Measurements from ENCODE around the gene FOXD4L6.
A peak's percentile ranks its signal among the peaks of the same experiment; 100 is the strongest.
"Not testable (repeated sequence)": the region's sequence is repeated elsewhere in the genome, so short reads cannot be mapped to it uniquely, and the experiment has no call there.

FOXD4L6 gene

DNA sequence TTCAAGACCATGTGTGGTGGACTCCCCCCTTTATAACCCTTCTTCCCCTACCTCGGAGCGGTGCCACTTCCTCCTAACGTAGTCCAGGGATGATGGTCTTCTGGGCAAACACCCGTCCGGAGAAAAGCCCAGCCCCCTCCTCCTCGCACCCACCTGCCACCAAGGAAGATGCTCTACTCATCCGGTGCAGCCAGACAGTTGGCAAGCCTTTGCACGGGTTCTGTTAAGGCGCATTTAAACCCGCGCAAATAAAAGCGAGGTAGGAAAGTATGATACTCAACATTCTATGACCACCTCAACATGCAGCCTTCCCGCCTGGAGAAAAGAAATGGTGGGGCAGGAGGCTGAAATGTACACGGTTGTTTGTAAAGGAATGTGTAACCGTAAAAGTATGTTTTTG, at the start of gene FOXD4L6:
Gene FOXD4L6 (minus strand): TSS at position 101 of the 400 bp plus-strand sequence. CDS start 298 bp downstream, outside the sequence.
- not testable (repeated sequence) for DNase-seq

DNA sequence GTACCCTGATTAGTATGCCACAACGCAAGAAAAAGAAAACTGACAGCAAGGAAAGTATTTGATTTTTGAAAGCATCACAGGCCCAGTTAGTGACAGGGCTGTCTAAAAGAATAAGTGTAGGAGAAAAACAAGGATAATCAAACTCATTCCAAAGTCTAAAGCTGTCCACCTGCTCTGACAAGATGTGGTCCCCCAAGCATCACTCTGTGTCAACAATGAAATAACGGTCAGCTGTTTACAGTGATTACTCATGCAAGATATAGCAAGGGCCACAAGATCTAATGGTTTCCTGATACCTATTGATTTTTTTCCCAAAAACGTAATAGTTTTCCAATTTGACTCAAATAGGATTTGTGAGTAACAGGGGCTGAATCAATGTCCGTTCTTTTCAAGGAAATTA, 46.5 kb upstream of the FOXD4L6 start:
- DNase-seq: not testable (repeated sequence)

DNA sequence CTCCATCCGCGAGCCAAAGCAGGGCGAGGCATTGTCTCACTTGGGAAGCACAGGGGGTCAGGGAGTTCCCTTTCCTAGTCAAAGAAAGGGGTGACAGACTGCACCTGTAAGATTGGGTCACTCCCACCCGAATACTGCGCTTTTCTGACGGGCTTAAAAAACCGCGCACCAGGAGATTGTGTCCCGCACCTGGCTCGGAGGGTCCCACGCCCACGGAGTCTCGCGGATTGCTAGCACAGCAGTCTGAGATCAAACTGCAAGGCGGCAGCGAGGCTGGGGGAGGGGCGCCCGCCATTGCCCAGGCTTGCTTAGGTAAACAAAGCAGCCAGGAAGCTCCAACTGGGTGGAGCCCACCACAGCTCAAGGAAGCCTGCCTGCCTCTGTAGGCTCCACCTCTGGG, 21.6 kb upstream of the FOXD4L6 start:
- not testable (repeated sequence) for DNase-seq

DNA sequence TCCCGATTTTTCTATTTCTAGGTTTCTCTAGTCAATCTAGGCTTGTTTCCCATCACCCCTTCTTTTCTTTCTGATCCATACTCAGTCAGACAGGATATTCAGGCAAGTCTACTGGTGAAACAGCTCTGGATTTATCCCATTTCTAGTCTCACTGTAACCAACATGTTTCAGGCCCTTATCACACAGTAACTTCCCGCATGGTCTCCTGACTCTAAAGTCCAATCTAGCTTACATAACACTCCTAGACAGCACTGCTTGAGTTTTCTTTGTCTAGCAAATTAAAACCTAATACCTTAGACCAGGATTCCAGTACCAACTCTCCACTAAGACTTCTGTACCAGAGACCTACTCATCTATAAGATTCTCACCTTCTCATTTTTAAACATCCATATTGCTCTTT, 13.4 kb upstream of the FOXD4L6 start:
- not testable (repeated sequence) for DNase-seq

DNA sequence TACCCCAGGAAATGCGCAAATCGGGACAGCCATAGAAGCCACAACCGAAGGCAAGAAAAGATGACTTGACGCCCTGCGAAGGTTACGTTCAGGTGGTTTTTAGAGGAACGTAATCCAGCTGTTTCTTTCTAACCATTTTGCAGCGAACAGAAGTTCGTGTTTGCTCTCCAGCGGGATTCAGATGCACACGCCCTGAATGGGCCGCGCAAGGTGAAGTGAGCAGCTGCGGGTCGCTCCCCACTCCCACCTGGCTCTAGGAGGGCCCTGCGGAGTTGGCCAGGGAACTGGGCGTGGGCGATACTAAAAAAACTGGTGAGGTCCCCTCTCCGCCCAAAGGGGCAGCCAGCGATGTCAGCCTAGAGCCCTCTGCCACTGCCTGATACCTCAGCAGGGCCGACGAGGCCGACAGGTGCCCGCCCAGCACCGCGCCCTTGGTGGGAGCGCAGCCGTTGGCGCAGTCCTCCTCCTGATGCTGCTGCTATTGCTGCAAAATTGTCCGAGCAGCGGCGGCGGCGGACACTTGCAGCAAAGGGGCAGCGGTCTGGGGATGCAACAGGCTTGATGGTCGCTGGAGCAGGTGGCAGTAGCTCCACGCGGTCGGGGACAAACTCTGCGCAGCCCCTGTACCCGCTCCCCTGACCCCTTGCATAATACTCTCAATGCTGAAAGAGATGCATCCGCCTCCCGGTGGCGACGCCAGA, 1.6 kb downstream of the FOXD4L6 start:
- not testable (repeated sequence) for DNase-seq

DNA sequence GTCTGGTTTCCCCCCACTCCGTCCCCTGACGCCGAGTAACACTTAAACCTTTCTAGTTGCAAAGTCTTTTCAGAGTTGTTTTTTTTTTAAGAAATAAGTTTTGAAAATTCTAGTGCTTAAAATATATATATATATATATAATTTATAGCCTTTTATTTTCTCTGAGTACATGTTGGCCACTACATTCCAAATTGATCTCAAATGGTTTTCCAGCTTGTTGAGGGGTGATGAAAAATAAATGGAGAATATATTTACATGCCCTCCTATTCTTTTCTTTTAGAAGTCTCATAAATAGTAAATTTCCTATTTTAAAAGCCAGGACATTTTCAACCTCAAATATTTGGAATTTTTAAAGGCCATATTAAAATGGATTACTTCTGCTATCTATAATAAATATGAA, 2.5 kb downstream of the FOXD4L6 start:
- not testable (repeated sequence) for DNase-seq

DNA sequence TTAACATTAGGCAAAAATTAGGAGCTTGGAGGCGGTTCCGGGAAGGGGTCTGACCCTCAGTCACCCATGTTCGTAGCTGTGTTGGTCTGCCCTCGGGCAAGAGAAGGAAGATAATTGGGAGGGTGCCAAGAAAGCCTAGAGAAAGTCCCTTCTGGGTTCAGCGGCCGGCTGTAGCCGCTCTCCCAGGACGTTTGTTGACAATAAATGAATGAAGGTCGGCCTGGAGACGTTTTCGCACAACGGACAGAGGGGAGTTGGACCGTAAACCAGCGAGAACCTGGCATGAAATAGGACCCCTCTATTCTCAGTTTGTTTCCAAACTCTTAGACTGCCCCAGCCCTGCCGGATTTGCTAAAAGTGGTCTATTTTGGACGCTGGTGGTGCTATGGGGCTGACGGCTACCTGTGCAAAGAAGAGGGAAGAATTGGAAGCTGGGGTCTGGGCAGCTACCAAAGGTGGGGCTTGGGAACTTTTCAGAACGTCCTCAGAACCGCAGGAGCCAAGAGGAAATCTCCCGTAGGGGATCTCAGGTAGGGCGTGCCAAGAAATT, 3.3 kb downstream of the FOXD4L6 start:
- DNase-seq: not testable (repeated sequence)

DNA sequence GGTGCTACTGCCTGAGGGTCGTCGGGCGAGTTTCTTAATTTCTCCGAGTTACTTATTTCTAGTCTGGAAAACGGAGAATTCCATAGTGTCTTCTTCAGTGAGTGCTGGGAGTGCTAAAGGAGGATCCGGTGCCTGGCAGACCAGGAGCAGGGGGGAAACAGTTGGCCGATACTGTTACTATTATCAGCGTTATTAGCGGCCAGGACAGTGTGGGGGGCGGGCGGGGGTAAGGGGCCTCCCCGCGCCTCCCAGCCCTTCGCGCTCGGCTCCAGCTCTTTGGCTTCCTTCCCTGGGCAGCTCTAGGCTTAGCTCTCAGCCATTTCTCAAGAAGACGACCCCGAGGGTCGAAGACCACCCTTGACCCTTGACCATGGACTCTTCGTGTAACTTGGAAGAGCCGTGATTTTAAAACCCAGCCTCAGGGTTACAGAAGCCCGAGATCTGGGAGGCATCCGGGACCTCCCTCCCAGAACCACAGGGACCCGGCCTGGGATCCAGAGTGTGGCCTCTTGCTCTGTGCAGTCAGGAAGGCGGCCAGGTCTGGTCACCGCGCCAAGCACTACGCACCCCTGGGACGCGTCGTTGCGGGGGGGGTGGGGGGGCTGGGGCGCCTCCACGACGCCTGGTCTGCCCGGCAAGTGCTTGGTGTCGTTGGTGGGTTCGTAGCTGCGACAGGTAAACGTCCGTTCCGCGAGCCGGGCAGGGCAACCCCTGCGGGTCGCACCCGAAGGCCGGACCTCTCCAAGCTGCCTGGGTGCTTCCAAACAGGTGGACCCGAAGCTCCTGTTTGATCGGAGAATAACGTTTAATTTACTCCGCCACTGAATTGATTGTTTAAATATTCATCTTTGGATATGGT, 4.0 kb downstream of the FOXD4L6 start:
- DNase-seq: not testable (repeated sequence)

DNA sequence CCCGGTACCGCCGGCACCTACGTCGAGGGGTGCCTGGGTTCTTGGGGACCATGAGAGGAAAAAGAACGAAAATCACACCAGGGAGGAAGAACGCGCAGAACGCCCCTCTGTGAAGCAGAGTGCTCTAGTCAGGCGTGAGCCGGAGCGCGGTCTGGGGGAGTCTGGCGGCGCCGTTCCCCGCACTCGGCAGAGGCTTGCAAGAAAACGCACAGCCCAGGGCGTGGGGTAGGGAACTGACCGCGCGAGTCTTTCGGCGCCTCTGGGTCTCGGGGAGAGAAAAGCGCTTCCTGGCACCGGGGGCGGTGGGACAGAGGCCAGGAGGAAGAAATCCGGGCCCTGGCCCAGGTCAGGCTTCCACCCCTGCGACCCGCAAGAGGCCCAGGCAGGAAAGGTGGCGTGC, 4.7 kb downstream of the FOXD4L6 start:
- DNase-seq: not testable (repeated sequence)

DNA sequence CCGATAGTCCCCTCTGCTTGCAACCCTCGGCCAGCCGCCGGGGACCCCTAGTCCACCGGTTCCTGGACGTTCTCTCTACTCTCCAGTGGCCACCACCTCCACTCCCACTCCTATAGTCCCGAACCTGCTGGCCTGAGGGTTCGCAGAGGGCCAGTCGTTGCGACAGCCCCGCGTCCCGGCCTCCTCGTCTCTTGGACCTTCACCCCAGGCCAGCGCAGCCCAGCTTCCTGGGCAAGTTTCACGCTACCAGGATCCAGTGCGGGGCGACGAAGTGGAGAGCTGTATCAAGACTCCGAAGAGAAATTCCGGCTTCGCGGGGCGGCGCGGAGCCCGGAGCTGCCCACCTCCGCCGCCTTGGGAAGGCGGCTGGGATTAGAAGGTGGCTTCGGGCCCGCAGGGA, 5.1 kb downstream of the FOXD4L6 start:
- not testable (repeated sequence) for DNase-seq

DNA sequence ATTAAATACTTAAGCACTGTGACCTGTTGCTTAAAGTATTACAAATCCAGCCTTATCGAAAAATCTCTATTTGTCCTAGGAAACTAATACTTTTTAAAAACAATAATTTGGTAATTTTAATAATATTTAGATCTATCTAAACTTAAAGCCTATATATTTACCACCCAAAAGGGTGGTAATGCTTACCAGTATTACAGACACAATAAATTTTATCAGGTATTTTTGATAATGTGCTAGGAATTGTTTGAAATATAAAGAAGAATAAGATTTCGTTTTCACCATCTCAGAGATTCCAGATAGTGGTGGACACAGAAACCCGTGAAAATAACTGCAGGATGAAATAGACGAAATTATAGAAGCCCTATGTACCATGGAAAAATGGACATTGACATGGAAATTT, 7.8 kb downstream of the FOXD4L6 start:
- DNase-seq: not testable (repeated sequence)

DNA sequence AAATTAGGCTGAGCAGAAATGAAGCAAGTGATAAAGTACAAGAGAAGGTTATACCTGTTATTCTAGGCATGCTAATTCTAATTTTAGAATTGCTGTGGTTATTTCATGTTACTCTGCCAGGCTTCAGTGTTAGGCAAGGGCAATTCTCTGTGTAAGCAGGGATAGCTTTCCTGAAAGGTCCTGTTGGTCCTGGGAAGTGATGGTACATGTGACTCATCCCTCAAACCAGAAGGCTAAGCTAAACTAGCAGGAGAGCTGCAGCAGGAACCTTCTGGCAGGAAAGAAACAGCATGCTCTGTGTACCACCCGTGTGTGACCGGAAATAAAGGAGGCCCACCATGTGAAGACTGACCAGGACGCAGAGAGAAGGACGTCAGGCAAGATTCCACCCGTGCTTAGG, 8.8 kb downstream of the FOXD4L6 start:
- DNase-seq: not testable (repeated sequence)

DNA sequence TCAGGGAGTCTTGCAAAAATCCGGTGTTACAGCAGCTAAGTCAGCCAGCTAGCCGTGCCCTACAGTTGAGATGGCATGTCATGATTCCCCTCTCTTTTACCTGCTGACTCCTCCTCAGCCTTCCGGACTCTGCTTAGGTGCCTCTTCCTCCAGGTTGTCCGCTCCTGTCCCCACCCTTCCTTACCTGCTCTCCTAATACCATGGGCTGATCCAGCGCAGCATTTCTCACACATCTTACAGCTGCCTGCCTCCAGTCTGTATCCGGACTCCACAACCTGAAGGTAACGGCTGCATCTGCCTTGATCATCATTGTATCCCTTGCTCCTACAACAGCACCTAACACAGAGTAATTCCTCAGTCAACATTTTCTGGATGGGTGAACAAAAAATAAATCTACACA, 9.2 kb downstream of the FOXD4L6 start:
- DNase-seq: not testable (repeated sequence)

DNA sequence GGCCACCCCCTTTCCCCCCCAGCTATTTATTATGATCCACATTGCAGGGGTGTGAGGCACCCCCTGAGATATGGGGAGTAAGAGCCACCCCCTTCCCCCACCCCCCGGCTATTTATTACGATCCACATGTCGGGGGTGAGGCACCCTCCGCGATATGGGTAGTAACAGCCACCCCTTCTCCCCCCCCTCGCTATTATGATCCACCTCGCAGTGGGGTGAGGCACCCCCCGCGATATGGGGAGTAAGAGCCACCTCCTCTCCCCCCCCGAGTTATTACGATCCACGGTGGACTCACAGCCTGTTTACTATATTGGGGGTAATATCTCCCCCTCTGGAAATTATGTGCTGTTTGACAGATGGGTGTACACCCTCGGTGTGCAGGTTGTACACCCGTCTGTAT, 15.1 kb downstream of the FOXD4L6 start:
- not testable (repeated sequence) for DNase-seq

DNA sequence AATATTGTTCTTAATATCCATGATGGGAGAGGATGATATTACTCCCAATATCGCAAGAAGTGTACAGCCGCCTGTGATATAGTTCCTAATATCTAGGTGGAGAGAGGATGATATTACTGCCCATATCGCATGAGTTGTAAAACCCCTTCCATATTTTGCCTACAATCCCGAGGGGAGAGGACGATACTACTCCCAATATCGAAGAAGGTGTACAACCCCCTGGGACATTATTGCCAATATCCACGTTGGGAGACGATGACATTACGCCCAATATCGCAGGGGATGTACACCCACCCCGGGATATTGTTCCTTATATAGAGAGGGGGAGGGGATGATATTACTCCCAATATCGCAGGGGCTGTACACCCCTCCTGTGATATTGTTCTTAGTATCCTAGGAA, 17.1 kb downstream of the FOXD4L6 start:
- DNase-seq: not testable (repeated sequence)

DNA sequence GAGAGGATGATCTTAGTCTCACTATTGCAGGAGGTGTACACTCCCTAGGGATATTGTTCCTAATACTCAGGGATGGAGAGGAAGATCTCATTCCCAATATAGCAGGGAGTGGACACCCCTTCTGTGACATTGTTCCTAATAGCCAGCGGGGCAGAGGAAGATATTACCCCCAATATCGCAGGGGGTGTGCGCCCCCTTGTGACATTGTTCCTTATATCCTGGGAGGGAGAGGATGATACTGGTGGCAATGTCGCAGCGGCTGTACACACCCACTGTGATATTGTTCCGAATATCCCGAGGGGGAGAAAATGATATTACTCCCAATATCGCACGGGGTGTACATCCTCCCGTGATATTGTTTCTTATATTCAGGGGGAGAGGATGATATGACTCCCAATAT, 17.6 kb downstream of the FOXD4L6 start:
- DNase-seq: peak; percentile 21

DNA sequence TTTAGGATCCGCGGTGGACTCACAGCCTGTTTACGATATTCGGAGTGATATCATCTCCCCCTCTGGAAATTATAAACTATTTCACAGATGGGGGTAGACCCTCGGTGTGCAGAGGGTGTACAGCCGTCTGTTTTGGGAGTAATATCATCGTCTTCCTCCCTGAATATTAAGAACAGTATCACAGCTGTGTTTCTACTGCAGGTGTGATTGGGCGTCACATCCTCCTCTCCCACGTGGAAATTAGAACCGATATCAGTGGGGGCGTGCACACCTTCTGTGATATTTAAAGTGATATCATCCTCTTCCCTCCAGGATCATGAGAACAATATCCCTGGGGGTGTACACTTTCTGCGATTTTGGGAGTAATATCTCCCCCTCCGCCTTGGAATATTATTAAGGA, 19.2 kb downstream of the FOXD4L6 start:
- DNase-seq: not testable (repeated sequence)

DNA sequence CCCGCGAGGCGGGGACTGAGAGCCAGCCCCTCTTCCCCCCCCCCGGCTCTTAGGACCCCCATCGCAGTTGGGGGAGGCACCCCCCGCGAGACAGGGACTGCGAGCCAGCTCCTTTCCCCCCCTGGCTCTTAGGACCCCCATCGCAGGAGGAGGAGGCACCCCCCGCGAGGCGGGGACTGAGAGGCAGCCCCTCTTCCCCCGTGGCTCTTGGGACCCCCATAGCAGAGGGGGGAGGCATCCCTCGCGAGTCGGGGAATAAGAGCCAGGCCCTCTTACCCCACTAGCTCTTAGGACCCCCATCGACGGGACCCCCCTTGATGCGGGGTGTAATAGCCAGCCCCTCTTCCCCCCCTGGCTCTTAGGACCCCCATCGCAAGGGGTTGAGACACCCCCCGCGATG, 19.7 kb downstream of the FOXD4L6 start:
- DNase-seq: not testable (repeated sequence)

DNA sequence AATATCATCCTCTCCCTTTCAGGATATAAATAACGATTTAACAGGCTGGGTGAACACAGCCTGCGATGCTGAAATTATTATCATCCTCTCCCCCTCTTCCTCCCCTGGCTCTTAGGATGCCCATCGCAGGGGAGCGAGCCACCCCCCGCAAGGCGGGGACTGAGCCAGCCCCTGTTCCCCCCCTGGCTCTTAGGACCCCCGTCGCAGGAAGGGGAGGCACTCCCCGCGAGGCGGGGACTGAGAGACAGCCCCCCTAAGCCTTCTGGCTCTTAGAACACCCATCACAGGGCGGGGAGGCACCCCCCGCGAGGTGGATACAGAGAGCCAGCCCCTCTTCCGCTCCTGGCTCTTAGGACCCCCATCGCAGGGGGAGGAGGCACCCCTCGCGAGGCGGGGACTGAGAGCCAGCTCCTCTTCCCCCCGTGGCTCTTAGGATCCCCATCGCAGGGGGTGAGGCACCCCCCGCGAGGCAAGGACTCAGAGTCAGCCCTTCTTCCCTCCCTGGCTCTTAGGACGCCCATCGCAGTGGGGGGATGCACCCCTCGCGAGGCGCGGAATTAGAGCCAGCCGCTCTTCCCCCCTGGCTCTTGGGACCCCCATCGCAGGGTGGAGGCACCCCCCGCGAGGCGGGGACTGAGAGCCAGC, 21.9 kb downstream of the FOXD4L6 start:
- DNase-seq: not testable (repeated sequence)

DNA sequence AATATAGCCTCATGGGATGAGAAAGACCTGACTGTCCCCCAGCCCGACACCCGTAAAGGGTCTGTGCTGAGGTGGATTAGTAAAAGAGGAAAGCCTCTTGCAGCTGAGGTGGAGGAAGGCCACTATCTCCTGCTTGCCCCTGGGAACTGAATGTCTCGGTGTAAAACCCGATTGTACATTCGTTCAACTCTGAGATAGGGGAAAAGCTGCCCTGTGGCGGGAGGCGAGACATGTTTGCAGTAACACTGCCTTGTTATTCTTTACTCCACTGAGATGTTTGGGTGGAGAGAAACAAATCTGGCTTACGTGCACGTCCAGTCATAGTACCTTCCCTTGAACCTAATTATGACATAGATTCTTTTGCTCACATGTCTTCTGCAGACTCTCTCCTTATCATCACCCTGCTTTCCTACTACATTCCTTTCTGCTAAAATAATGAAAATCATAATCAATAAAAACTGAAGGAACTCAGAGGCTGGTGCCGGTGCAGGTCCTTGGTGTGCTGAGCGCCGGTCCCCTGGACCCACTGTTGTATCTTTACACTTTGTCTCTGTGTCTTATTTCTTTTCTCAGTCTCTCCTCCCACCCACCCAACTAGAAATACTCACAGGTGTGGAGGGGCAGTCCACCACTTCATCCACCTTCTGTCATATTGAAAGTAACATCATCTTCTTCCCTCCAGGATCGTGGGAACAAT, 22.8 kb downstream of the FOXD4L6 start:
- not testable (repeated sequence) for DNase-seq

DNA sequence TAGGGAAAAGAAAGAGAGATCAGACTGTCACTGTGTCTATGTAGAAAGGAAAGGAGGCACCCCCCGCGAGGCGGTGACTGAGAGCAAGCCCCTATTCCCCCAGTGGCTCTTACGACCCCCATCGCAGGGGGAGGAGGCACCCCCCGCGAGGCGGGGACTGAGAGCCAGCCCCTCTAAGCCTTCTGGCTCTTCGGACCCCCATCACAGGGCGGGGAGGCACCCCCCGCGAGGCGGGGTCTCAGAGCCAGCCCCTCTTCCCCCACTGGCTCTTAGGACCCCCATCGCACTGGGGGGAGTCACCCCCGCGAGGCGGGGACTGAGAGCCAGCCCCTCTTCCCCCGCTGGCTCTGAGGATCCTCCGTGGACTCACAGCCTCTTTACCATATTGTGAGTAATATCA, 23.9 kb downstream of the FOXD4L6 start:
- DNase-seq: not testable (repeated sequence)

DNA sequence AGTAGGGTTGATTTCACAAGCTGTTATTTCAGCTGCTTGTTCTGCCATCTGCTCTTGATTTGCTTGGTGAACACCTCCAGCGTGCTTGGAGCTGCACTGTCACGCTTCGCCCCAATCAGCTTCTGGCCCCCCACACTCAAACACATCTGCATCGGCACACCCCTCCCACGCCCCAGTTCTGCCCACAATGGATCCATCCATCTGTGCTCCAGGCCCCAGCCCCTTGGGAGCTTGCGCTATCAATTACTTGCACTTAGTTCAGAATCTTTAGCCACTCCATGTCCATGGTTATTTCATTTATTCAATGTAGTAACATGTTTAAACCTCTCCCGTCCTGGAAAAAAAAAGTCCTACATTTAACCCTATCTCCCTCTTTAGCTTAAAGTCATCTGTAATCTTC, 28.0 kb downstream of the FOXD4L6 start:
- DNase-seq: not testable (repeated sequence)

Measured in hematopoietic multipotent progenitor cell treated with erythropoietin and hydrocortisone succinate and interleukin-3 and kit ligand, for 6 days (in vitro differentiated cells).